Nephron (organoid): ENCODE measurements around the gene CCDC191.

ENCODE experiments used
- H3K27ac Mint-ChIP-seq, 3 experiments: 2 replicates each; pipeline ENCODE4 v1.8.0; 2020; ENCODE audit warnings: mixed read lengths in 3 of 3, mild to moderate bottlenecking in 2 of 3, moderate library complexity in 1 of 3
- H3K27me3 Mint-ChIP-seq: 2 replicates; pipeline ENCODE4 v1.8.0; 2021; ENCODE audit warnings: low read depth, mild to moderate bottlenecking, moderate library complexity, mixed read lengths
- H3K36me3 Mint-ChIP-seq: 2 replicates; pipeline ENCODE4 v1.8.0; 2020; ENCODE audit warnings: low read depth, mixed read lengths
- H3K4me1 Mint-ChIP-seq: 2 replicates; pipeline ENCODE4 v1.8.0; 2020; ENCODE audit warnings: mixed read lengths
- H3K4me3 Mint-ChIP-seq, 3 experiments: 2 replicates each; pipeline ENCODE4 v1.8.0; 2020; ENCODE audit warnings: mild to moderate bottlenecking in 3 of 3, mixed read lengths in 3 of 3, moderate library complexity in 2 of 3
- H3K9me3 Mint-ChIP-seq: 2 replicates; pipeline ENCODE4 v1.8.0; 2020; ENCODE audit warnings: mixed read lengths
- TF ChIP-seq, protein P1 (sequence below), 3 experiments: fragments of 200-600 bp; sonication (generic); IDR thresholded peaks; one replicate each; pipeline ENCODE4 v1.5.0; 2021; ENCODE audit warnings: antibody characterized with exemption in 3 of 3; ENCODE audit not compliant: unreplicated experiment in 3 of 3

The CCDC191 gene

GRCh38 chr3:114014211-114014610 is 42.1 kb downstream of the CCDC191 start:
- H3K36me3 Mint-ChIP-seq: peaks cover 4% of the 10 kb centered on the region
- H3K4me3 Mint-ChIP-seq: no peak overlapping the region
- H3K27me3 Mint-ChIP-seq: no peaks in the 10 kb centered on the region
- H3K27ac Mint-ChIP-seq: no peak overlapping the region
- TF ChIP-seq, protein P1, sequence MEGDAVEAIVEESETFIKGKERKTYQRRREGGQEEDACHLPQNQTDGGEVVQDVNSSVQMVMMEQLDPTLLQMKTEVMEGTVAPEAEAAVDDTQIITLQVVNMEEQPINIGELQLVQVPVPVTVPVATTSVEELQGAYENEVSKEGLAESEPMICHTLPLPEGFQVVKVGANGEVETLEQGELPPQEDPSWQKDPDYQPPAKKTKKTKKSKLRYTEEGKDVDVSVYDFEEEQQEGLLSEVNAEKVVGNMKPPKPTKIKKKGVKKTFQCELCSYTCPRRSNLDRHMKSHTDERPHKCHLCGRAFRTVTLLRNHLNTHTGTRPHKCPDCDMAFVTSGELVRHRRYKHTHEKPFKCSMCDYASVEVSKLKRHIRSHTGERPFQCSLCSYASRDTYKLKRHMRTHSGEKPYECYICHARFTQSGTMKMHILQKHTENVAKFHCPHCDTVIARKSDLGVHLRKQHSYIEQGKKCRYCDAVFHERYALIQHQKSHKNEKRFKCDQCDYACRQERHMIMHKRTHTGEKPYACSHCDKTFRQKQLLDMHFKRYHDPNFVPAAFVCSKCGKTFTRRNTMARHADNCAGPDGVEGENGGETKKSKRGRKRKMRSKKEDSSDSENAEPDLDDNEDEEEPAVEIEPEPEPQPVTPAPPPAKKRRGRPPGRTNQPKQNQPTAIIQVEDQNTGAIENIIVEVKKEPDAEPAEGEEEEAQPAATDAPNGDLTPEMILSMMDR (IDR thresholded peaks at IDR 0.05; ENCODE audit: unreplicated experiment in 3 of 3): no peak
- H3K9me3 Mint-ChIP-seq: no peaks in the 10 kb centered on the region
- H3K4me1 Mint-ChIP-seq: no peaks in the 10 kb centered on the region

- no peak overlapping the region for H3K4me3 Mint-ChIP-seq
- H3K9me3 Mint-ChIP-seq: no peaks in the 10 kb centered on the region
- TF ChIP-seq, protein P1 (IDR thresholded peaks at IDR 0.05; ENCODE audit: unreplicated experiment in 3 of 3): no peak
- H3K27ac Mint-ChIP-seq: no peak overlapping the region
- no peaks in the 10 kb centered on the region for H3K27me3 Mint-ChIP-seq
- no peaks in the 10 kb centered on the region for H3K4me1 Mint-ChIP-seq
- H3K36me3 Mint-ChIP-seq: peaks cover 4% of the 10 kb centered on the region
These were observed 45.1 kb downstream of the CCDC191 start for GRCh38 chr3:114011059-114011797.

DNA sequence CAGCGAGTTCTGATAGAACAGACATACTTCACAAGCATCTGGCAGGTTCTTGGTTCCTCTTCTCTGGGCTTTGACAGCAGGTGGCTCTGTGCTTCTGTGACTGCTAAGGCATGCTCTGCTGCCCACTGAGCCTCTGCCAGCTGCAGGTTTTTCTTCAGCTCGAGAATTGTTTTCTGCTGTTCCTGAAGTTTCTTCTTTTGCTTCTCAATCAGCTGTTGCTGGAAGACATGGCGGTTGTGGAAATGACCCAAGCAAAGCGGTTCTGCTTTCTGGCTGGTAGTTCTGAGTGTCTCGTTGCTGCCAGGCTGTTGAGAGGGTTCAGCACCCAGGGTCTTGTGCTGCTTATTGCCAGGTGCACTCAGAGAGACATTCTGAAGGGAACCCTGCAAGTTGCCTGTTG is 50.8 kb downstream of the CCDC191 start:
- Mint-ChIP-seq H3K4me3 (no peak overlapping the region), H3K27ac (no peak overlapping the region), H3K36me3 (peaks cover 39% of the 10 kb centered on the region), H3K4me1 (no peaks in the 10 kb centered on the region), H3K9me3 (no peaks in the 10 kb centered on the region), H3K27me3 (no peaks in the 10 kb centered on the region)
- TF ChIP-seq, protein P1 (IDR thresholded peaks at IDR 0.05; ENCODE audit: unreplicated experiment in 3 of 3): no peak

DNA sequence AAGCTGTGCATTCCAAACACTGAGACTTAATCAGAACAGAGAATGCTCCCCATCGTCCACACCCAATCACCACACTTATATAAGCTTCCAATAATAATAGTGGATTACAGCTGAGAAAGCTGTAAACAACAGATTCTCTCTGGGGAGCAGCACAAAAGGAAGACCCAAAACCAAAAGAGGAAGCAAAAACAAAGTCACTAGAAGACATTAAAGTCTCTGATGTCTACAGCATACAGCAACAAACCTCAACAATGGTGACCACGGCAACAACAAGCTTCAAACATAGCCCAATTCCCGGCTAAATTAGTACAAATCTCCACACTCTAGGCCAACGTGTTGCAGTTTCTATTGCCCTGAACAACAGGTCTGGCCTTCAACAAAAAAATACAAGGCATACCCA is 70.8 kb downstream of the CCDC191 start:
- peaks cover 44% of the 10 kb centered on the region for H3K36me3 Mint-ChIP-seq
- TF ChIP-seq, protein P1 (IDR thresholded peaks at IDR 0.05; ENCODE audit: unreplicated experiment in 3 of 3): no peak
- H3K9me3 Mint-ChIP-seq: peaks cover 10% of the 10 kb centered on the region
- no peak overlapping the region for H3K27ac Mint-ChIP-seq
- H3K4me3 Mint-ChIP-seq: no peak overlapping the region
- no peaks in the 10 kb centered on the region for H3K27me3 Mint-ChIP-seq
- no peaks in the 10 kb centered on the region for H3K4me1 Mint-ChIP-seq

DNA sequence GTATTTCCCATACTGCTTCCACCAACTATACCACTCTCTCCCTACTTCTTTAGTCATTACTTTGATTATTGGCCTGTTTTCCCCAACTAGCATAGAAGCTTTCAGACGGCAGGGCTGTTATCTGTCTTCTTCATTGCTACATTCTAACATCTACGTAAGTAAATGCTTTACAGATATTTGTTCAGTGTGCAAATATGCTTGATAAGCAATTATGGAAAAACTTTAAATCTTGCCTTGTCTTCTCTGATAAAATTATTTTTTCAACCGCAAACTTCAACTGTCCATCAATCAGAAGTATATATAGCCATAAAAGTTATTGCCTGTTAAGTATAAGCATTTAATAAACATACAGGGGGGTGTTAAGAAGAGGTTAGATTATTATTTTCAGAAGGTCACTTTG is 72.8 kb downstream of the CCDC191 start:
- peaks cover 43% of the 10 kb centered on the region for H3K36me3 Mint-ChIP-seq
- TF ChIP-seq, protein P1 (IDR thresholded peaks at IDR 0.05; ENCODE audit: unreplicated experiment in 3 of 3): no peak
- H3K4me3 Mint-ChIP-seq: no peak overlapping the region
- no peak overlapping the region for H3K27ac Mint-ChIP-seq
- H3K4me1 Mint-ChIP-seq: no peaks in the 10 kb centered on the region
- peaks cover 8% of the 10 kb centered on the region for H3K9me3 Mint-ChIP-seq
- no peaks in the 10 kb centered on the region for H3K27me3 Mint-ChIP-seq

DNA sequence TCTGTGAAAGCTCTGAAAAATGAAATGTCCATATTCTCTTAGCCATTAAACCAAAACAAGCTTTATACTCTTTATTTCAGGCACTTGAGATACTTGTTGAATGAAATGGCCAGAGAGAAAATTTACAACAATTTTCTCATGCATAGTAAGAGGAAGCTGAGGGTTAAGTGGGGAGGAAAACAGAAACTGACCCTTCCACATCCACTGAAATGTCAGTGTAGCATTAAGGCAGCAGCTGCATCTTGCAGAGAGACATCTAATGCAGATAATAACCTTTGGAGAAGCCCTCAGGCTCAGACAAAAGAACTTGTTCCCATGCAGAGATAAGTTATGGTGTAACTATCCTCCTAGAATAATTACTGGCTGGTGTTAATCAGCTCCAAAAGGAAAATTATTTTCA is 74.5 kb downstream of the CCDC191 start:
- TF ChIP-seq, protein P1 (IDR thresholded peaks at IDR 0.05; ENCODE audit: unreplicated experiment in 3 of 3): no peak
- H3K27me3 Mint-ChIP-seq: no peaks in the 10 kb centered on the region
- peaks cover 1% of the 10 kb centered on the region for H3K9me3 Mint-ChIP-seq
- no peaks in the 10 kb centered on the region for H3K4me1 Mint-ChIP-seq
- peaks cover 47% of the 10 kb centered on the region for H3K36me3 Mint-ChIP-seq
- H3K4me3 Mint-ChIP-seq: no peak overlapping the region
- H3K27ac Mint-ChIP-seq: no peak overlapping the region
